H9 (cell line): ENCODE results near the gene ERFE. TPM values are rescaled to one million over a fixed set of nuclear protein-coding genes. Genes with fewer than 3 reads are reported as not detected.

Experiments
- DNase-seq: peaks from one replicate; pipeline ENCODE4 v3.0.0-alpha.2; 2017
- H2AFZ ChIP-seq: one replicate; pipeline ENCODE4 v1.6.1; 2013; ENCODE audit warnings: mild to moderate bottlenecking, low read length, control low read depth, moderate library complexity
- H2AK5ac ChIP-seq: 2 replicates; pipeline ENCODE4 v1.6.1; 2013; ENCODE audit warnings: low read length, control low read depth, mixed read lengths; ENCODE audit not compliant: insufficient read length
- H2BK120ac ChIP-seq: one replicate; pipeline ENCODE4 v1.6.1; 2013; ENCODE audit warnings: low read depth, mild to moderate bottlenecking, low read length, control low read depth, inconsistent platforms; ENCODE audit not compliant: poor library complexity, severe bottlenecking
- H2BK12ac ChIP-seq: 2 replicates; pipeline ENCODE4 v1.6.1; 2013; ENCODE audit warnings: low read length, control low read depth, mixed read lengths, low read depth; ENCODE audit not compliant: insufficient read length
- H2BK15ac ChIP-seq: 2 replicates; pipeline ENCODE4 v1.6.1; 2013; ENCODE audit warnings: low read depth, low read length, control low read depth
- H2BK20ac ChIP-seq: one replicate; pipeline ENCODE4 v1.6.1; 2013; ENCODE audit warnings: low read depth, mild to moderate bottlenecking, low read length, control low read depth, inconsistent platforms; ENCODE audit not compliant: poor library complexity, severe bottlenecking
- H2BK5ac ChIP-seq: 2 replicates; pipeline ENCODE4 v1.6.1; 2013; ENCODE audit warnings: low read length, control low read depth, mixed read lengths; ENCODE audit not compliant: insufficient read length
- H3K14ac ChIP-seq: 2 replicates; pipeline ENCODE4 v1.6.1; 2013; ENCODE audit warnings: low read length, control low read depth; ENCODE audit not compliant: insufficient read depth
- H3K18ac ChIP-seq: 2 replicates; pipeline ENCODE4 v1.6.1; 2013; ENCODE audit warnings: low read depth, mild to moderate bottlenecking, mixed read lengths, low read length, control low read depth; ENCODE audit not compliant: insufficient read length
- H3K23ac ChIP-seq: 2 replicates; pipeline ENCODE4 v1.6.1; 2013; ENCODE audit warnings: low read length, control low read depth, mixed read lengths, low read depth; ENCODE audit not compliant: insufficient read length
- H3K23me2 ChIP-seq: 2 replicates; pipeline ENCODE4 v1.6.1; 2013; ENCODE audit warnings: low read depth, mild to moderate bottlenecking, mixed read lengths, low read length, control low read depth; ENCODE audit not compliant: insufficient read length, poor library complexity, severe bottlenecking
- H3K27ac ChIP-seq: 2 replicates; pipeline ENCODE4 v1.5.1; 2013; ENCODE audit warnings: low read length, control low read depth, mixed read lengths, low read depth; ENCODE audit not compliant: insufficient read length
- H3K27me3 ChIP-seq: 2 replicates; pipeline ENCODE4 v1.6.1; 2013; ENCODE audit warnings: low read length, control low read depth, inconsistent platforms; ENCODE audit not compliant: insufficient read depth
- H3K4ac ChIP-seq: 2 replicates; pipeline ENCODE4 v1.6.1; 2013; ENCODE audit warnings: low read depth, mild to moderate bottlenecking, control low read depth, inconsistent platforms, low read length, moderate library complexity
- H3K4me1 ChIP-seq: 2 replicates; pipeline ENCODE4 v1.6.1; 2013; ENCODE audit warnings: low read length, control low read depth, inconsistent platforms; ENCODE audit not compliant: insufficient read depth
- H3K4me2 ChIP-seq: 2 replicates; pipeline ENCODE4 v1.6.1; 2013; ENCODE audit warnings: low read length, control low read depth, mixed read lengths; ENCODE audit not compliant: insufficient read length, insufficient read depth
- H3K56ac ChIP-seq: 2 replicates; pipeline ENCODE4 v1.6.1; 2013; ENCODE audit warnings: low read depth, mild to moderate bottlenecking, mixed read lengths, low read length, control low read depth; ENCODE audit not compliant: insufficient read length
- H3K79me1 ChIP-seq: 2 replicates; pipeline ENCODE4 v1.6.1; 2013; ENCODE audit warnings: low read depth, mild to moderate bottlenecking, moderate library complexity, low read length, control low read depth, inconsistent platforms; ENCODE audit not compliant: insufficient read depth, poor library complexity, severe bottlenecking
- H3K79me2 ChIP-seq: 2 replicates; pipeline ENCODE4 v1.6.1; 2013; ENCODE audit warnings: low read length, control low read depth, inconsistent platforms; ENCODE audit not compliant: insufficient read depth
- H3K9ac ChIP-seq: 2 replicates; pipeline ENCODE4 v1.6.1; 2013; ENCODE audit warnings: low read length, control low read depth, mixed read lengths; ENCODE audit not compliant: insufficient read length; ENCODE audit errors: extremely low read depth
- H3K9me3 ChIP-seq: one replicate; pipeline ENCODE4 v1.6.1; 2013; ENCODE audit warnings: low read depth, low read length, inconsistent platforms; ENCODE audit not compliant: control insufficient read depth
- H3T11ph ChIP-seq: one replicate; pipeline ENCODE4 v1.6.1; 2013; ENCODE audit warnings: mild to moderate bottlenecking, low read length, control low read depth, inconsistent platforms
- H4K20me1 ChIP-seq: one replicate; pipeline ENCODE4 v1.6.1; 2013; ENCODE audit not compliant: control insufficient read depth, insufficient read length, insufficient read depth
- H4K5ac ChIP-seq: 2 replicates; pipeline ENCODE4 v1.6.1; 2013; ENCODE audit warnings: low read depth, mild to moderate bottlenecking, mixed read lengths, low read length, control low read depth; ENCODE audit not compliant: insufficient read length
- H4K8ac ChIP-seq: replicated peaks from 2 replicates; pipeline ENCODE4 v1.6.1; 2013; ENCODE audit warnings: low read length, control low read depth, mixed read lengths, low read depth; ENCODE audit not compliant: insufficient read length
- H4K91ac ChIP-seq: 2 replicates; pipeline ENCODE4 v1.6.1; 2013; ENCODE audit warnings: low read depth, mild to moderate bottlenecking, moderate library complexity, mixed read lengths, low read length, control low read depth; ENCODE audit not compliant: insufficient read length
- H3K27ac Mint-ChIP-seq, 3 experiments: 2 replicates in 2 of 3; 3 replicates in 1 of 3; pipeline ENCODE4 v1.8.0; 2020 to 2021; ENCODE audit warnings: mixed read lengths in 3 of 3, mild to moderate bottlenecking in 1 of 3, moderate library complexity in 1 of 3
- H3K27me3 Mint-ChIP-seq: 2 replicates; pipeline ENCODE4 v1.8.0; 2021; ENCODE audit warnings: low read depth, mild to moderate bottlenecking, moderate library complexity, mixed read lengths
- H3K36me3 Mint-ChIP-seq, 3 experiments: 2 replicates in 2 of 3; 3 replicates in 1 of 3; pipeline ENCODE4 v1.8.0; 2020 to 2021; ENCODE audit warnings: low read depth in 3 of 3, mixed read lengths in 3 of 3; ENCODE audit not compliant: insufficient read depth in 1 of 3
- H3K4me1 Mint-ChIP-seq, 2 experiments: 2 replicates each; pipeline ENCODE4 v1.8.0; 2020; ENCODE audit warnings: mixed read lengths in 2 of 2
- H3K4me3 Mint-ChIP-seq, 2 experiments: 2 replicates in 1 of 2; 3 replicates in 1 of 2; pipeline ENCODE4 v1.8.0; 2020 to 2021; ENCODE audit warnings: mild to moderate bottlenecking in 2 of 2, mixed read lengths in 2 of 2, moderate library complexity in 1 of 2
- H3K9me3 Mint-ChIP-seq, 2 experiments: 2 replicates in 1 of 2; 3 replicates in 1 of 2; pipeline ENCODE4 v1.8.0; 2020; ENCODE audit warnings: mild to moderate bottlenecking in 2 of 2, mixed read lengths in 2 of 2, moderate library complexity in 1 of 2
- CTCF ChIP-seq: fragments of 200-600 bp; sonication (generic); conservative IDR thresholded peaks from 3 replicates; pipeline ENCODE4 v1.8.0; 2021; ENCODE audit warnings: antibody characterized with exemption, mild to moderate bottlenecking
- WGBS: extraction: QIAGEN DNeasy Blood & Tissue Kit; methylation state at CpG from one replicate; pipeline ENCODE4 v1.1.7; 2013; ENCODE audit warnings: missing lambda C conversion rate, low lambda C conversion rate, mixed read lengths; ENCODE audit not compliant: insufficient read length; ENCODE audit errors: extremely low coverage; 5-methylcytosine and 5-hydroxymethylcytosine counted together
- total RNA-seq: library from RNA; stranded (reverse); gene quantifications from 2 replicates; pipeline ENCODE4 v1.2.1, GENCODE V29; 2021

Gene ERFE
- total RNA-seq, 1 experiment from 2014 or later: 2.1 TPM

- Histone ChIP-seq H3K23ac (no peak overlapping the region), H2BK15ac (no peak overlapping the region), H3K27ac (no peak overlapping the region), H3K27me3 (peaks cover 13% of the 10 kb centered on the region; the same call in 1 of the 2 replicates), H3K9ac (no peak overlapping the region), H2BK5ac (no peak overlapping the region), H3K4me2 (peak overlapping the region; percentile 28), H3K56ac (no peak overlapping the region), H3K9me3 (no peaks in the 10 kb centered on the region), H3K4ac (no peak overlapping the region), H4K20me1 (no peaks in the 10 kb centered on the region), H2AK5ac (no peak overlapping the region), H3K79me2 (no peaks in the 10 kb centered on the region), H4K5ac (no peak overlapping the region), H3K4me1 (no peaks in the 10 kb centered on the region), H3K23me2 (peaks cover 10% of the 10 kb centered on the region), H2BK12ac (no peak overlapping the region), H3K79me1 (no peaks in the 10 kb centered on the region), H3K18ac (no peak overlapping the region), H2BK120ac (no peak overlapping the region), H2BK20ac (no peak overlapping the region), H3K14ac (no peak overlapping the region), H4K91ac (no peak overlapping the region), H4K8ac (no peak overlapping the region), H2AFZ (no peak overlapping the region), H3T11ph (no peak overlapping the region)
- Mint-ChIP-seq H3K27ac (no peak overlapping the region), H3K9me3 (no peaks in the 10 kb centered on the region), H3K27me3 (peaks cover 46% of the 10 kb centered on the region), H3K4me3 (peak overlapping the region; percentile 60 to 79), H3K4me1 (peaks cover 13 to 18% of the 10 kb centered on the region in 2 experiments), H3K36me3 (no peaks in the 10 kb centered on the region; a peak in 2 of 7 replicates)
- WGBS: no CpG with 5 or more reads among the region's 52 CpGs
- no peak for DNase-seq
- TF ChIP-seq CTCF: no peak
These were observed 335 bp downstream of the ERFE start for GRCh38 chr2:238159071-238159539.
